ENCODE data around the gene PCK2.

PCK2 gene

DNA sequence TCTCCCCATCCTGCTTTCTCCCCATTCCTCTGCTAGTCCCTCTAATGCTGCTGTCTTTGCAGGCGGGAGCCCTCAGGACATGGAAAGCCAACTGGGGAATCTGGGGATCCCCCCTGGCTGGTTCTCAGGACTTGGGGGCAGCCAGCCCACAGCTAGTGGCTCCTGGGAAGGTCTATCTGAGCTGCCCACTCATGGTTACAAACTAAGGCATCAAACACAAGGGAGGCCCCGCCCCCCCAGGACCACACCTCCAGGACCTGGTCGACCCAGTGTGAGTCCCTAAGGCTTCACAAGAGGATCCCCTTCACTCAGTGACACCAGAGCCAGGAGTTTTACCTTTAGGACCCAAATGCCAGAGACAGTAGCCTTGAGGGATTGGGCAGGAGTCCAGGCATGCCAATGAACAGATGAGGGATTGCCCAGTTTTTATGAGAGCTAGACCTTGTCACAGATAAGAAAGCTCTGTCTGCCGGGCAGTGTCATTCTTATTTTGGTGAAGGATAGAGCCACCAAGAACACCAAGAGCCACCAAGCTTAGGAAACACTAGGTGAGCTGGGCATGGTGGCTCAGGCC lies 30.8 kb upstream of the PCK2 start:
- Histone ChIP-seq H3K27ac (no peak overlapping the region), H3K4me3 (no peak overlapping the region)
- DNase-seq (ENCODE audit: low spot score), result no peak
- no peak for TF ChIP-seq CTCF (IDR thresholded peaks at IDR 0.05)

DNA sequence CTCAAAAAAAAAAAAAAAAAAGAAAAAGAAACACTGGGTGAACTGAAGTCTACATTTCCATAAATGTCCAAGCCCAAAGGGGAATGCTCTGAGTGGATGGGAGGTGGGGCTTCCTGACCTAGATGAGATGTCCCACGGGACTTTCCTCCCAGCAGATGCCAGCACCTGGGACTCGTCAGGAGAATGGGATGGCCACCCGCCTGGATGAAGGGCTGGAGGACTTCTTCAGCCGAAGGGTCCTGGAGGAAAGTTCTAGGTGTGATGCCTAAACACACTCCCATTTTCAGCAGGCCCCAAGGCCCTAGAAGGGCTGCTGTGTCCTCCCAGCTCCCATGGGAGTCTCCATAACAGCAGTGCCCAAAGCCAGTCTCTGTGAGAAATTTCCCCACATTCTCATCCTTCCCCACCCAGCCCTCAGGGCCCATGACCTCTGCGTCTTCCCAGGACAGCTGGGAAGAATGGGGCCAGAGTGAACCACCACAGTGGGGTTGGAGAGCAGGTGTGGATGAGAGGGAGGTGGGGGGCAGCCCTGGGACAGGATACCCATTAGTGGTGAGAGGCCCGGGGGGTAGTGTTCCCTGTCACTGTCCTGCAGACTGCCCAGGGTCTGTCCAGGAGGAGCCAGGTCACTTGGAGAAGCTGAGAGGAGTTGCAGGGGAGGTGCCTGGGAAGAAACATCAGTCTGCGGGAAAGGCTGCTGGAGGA lies 29.9 kb upstream of the PCK2 start:
- Histone ChIP-seq H3K27ac (no peak overlapping the region), H3K4me3 (no peak overlapping the region)
- DNase-seq (ENCODE audit: low spot score), result no peak
- no peak for TF ChIP-seq CTCF (IDR thresholded peaks at IDR 0.05)

- no peak for TF ChIP-seq CTCF (IDR thresholded peaks at IDR 0.05)
- no peak for DNase-seq (ENCODE audit: low spot score)
- Histone ChIP-seq H3K27ac (no peak overlapping the region), H3K4me3 (no peak overlapping the region)
These were observed 29.3 kb upstream of the PCK2 start for GRCh38 chr14:24064856-24065255.

DNA sequence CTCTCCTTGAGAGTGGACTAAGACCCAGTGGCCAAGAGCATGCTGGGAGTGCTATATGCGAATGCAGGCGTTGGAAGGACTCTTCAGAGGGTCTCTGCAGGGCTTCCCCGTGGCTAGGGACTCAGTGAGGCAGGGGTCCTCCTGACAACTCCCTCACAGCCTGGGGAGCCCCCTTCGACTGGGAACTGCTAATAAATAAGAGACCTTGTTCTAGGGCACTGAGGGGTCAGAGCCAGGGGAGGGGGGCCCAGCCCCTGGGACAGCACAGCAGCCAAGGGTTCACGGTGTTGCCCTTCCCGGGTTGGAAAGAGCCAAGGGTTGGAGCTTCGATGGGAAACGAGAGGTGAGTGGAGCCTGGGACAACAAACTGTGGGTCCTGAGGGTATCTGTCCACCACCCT lies 28.7 kb upstream of the PCK2 start:
- H3K4me3 ChIP-seq, result no peak overlapping the region
- no peak for TF ChIP-seq CTCF (IDR thresholded peaks at IDR 0.05)
- no peak overlapping the region for H3K27ac ChIP-seq
- no peak for DNase-seq (ENCODE audit: low spot score)

GRCh38 chr14:24066496-24067132 lies 27.5 kb upstream of the PCK2 start:
- no peak overlapping the region for H3K27ac ChIP-seq
- H3K4me3 ChIP-seq, result no peak overlapping the region
- DNase-seq (ENCODE audit: low spot score), result no peak
- no peak for TF ChIP-seq CTCF (IDR thresholded peaks at IDR 0.05)

GRCh38 chr14:24067133-24068082 lies 26.7 kb upstream of the PCK2 start:
- H3K4me3 ChIP-seq, result no peak overlapping the region
- no peak for DNase-seq (ENCODE audit: low spot score)
- no peak overlapping the region for H3K27ac ChIP-seq
- TF ChIP-seq CTCF (IDR thresholded peaks at IDR 0.05), result no peak

All from coronary artery (tissue), 2 donors.